Kidney capillary endothelial cell (primary cell): ENCODE results near the gene CDR2L.
"Not testable (repeated sequence)": the region's sequence is repeated elsewhere in the genome, so short reads cannot be mapped to it uniquely, and the experiment has no call there.

ENCODE experiments used
- DNase-seq: peaks from one replicate; pipeline ENCODE4 v3.0.0-alpha.2; 2018; ENCODE audit warnings: low spot score

Gene CDR2L

DNA sequence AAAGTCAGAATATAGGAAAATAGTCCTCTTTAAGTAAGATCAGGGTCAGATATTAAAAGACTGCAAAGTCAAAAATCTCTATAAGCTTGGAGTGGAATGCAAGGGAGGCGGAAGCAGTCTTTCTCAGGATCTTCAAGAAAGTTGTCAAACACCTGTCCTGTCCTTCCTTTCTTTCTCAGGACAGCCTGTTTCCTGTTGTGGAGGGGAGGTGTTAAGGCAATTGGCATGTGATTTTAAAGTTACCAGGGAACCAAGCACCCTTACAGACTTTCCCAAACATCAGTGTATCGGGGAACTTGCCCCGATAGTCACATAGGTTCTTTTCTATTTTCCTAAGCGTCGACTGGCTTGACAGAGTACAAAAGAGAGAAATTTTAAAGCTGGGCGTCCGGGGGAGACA, 57.3 kb downstream of the CDR2L start:
- no peak for DNase-seq

DNA sequence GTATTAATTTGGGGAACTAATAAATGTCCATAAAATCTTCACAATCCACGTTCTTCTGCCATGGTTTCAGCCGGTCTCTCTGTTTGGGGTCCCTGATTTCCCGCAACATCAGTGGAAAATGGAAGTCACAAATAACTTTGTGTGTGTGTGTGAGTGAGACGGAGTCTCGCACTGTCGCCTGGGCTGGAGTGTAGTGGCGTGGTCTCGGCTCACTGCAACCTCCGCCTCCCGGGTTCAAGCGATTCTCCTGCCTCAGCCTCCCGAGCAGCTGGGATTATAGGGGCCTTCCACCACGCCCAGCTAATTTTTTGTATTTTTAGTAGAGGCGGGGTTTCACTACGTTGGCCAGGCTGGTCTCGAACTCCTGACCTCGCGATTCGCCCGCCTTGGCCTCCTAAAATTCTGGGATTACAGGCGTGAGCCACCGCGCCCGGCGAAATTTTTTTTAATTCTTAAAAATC, 58.5 kb downstream of the CDR2L start:
- DNase-seq: not testable (repeated sequence)

DNA sequence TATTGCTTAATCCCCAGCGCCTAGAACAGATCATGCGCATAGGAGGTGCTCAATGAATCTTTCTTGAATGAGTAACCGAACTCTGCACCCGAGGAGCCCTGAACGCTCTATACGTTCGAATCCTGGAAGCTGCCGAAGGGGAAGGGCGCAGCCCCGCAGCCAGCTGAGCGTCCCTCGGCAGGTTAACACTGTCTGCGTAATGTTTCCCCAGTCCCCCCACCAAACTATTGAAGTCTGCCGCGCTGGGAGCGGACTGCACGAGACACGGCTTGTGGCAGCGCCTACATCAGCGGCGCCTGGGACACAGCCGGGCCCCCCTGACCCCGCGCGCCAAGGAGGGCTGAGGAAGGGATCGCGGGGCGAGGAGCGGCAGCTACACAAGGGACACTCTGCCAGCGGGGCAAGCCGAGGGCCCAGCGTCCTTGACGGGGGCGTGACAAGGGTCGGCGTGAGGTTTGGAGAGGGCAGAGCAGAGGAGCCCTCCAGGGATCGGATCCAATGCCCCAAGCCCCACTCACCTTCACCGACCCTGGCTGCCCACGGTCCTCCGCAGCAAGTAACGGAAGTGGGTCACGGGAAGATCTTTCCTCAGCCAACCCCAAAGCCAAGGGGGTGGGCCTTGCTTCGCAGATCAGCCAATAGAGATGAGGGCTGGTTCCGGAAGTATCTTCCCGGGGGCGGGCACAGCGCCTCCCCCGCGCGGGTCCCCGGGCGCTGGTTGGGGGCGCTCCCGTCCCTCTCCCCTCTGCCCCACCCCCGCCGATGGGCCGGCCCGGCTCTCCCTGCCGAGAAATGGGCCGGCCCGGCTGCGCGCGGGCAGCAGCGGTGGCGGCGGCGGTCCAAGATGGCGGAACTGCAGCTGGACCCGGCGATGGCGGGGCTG, 59.2 kb downstream of the CDR2L start, which contains the start of the genes ATP5PD and KCTD2:
ATP5PD (minus strand) TSS at position 563 of the 883 bp plus-strand sequence. CDS start 4,319 bp downstream, outside the sequence.
KCTD2 (plus strand) TSS at position 819 of the 883 bp plus-strand sequence; CDS start at position 845, 26 bp downstream.
- peak; percentile 94 for DNase-seq

DNA sequence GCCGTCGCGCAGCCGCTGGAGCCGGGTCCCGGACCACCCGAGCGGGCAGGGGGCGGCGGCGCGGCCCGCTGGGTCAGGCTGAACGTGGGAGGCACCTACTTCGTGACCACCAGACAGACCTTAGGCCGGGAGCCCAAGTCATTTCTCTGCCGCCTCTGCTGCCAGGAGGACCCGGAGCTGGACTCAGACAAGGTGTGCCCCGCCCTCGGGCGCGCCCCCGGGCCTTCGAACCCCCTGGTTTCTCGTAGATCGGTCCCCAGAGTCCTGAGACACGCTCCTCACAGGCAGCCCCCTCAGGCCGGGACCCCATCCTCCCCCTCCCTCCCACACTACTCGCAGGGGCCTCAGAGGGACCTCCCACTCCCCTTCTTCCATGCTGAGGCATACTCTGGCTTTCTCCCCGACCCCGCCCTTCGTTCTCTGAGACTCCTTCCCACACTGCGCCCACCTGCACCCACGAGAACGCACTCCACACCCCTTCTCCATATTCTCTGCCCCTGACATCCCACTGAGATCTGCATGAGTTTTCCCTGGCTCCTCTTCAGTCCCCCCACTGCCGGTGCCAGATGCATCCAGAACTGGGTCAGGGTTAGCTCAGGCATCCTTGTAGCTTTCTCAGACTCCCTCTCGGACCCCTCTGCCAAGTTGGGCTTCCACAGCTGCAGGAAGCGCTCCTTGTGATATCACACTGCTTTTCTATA, 60.1 kb downstream of the CDR2L start:
- no peak for DNase-seq

DNA sequence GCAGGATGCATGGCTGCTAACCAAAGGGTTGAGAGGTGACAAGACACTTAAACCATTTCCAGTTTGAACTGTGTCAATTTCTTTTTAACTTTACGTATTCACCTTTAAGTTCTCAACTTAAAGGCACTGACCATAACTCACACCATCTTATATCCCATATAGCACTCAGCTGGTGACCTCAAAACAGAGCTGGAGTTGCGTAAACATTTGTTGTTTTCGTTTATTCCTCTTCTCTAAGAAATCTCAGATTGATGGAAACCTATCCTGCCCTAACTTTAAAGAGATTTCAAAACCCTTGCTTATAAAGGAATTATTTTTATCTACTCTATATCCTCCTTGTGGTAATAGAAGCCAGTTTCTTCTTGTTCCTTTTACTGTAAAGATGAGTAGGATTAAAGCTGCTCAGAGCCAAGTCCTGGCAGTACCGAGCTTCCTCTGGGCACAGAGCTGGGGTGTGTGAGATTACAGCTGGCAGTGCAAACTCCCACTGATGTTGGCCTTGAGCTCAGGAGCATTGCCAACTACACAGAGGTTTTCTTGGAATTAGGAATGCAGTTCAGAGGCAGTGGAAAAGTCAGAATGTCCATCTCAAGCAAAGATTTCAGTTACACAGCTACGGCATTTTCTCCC, 60.9 kb downstream of the CDR2L start:
- no peak for DNase-seq

DNA sequence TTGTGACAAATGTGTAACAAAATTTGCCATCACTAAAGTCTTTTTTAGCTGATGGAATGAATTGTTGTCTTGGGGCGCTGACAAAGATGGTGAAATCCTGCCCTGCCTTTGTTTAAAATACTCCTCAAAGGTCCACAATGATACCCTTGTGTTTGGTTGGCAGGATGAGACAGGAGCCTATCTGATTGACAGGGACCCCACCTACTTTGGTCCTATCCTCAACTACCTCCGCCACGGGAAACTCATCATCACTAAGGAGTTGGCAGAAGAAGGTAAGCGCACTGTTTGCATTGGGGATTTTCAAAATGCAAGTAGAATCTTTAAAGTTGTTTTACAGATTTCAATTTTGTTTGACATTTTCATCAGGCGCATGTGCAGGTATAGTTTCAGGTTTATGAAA, 61.6 kb downstream of the CDR2L start:
- DNase-seq: no peak

DNA sequence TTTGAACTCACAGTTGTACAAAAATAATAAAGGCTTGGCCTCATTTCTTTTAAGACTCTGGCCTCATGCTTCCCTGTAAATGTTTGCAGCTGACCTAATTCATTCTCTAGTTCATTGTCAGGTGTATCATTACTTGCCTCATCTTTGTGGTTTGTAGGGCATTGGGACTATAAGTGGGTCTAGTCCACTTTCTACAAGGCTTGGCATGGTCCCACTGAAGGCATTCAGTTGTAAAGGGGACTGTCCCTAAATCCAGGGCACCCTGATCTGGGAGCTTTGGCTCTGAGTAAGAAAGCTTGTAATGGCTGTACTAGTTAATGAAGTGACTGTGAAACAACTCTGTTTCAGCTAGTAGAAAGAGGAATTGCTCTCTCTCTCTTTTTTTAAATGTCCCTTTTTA, 62.3 kb downstream of the CDR2L start:
- no peak for DNase-seq

DNA sequence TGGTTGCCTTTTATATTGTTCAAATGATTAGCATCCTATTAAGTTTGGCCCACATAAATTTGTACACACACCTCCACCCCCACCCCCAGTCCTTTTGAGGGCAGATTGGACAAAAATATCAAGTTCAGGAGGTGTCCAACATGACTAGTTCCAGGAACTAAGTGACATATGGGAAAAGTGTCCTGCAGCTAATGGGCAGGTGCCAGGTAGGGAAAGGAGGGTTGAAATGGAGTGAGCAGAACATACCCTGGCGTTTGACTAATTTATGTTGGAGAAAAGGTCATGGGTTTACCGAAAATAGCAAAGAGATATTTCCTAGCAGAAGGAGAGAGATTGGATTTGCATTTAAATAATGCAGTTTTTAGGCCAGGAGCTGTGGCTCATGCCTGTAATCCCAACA, 64.5 kb downstream of the CDR2L start:
- no peak for DNase-seq
